Activated T-helper 1 cell treated with Interleukin-2 at 50 U/mL for 16 hours (primary cell): ENCODE results near the gene CHTF8.
"Not testable (repeated sequence)": the region's sequence is repeated elsewhere in the genome, so short reads cannot be mapped to it uniquely, and the experiment has no call there.

ENCODE experiments used
- DNase-seq: peaks from one replicate; pipeline ENCODE4 v3.0.0-alpha.2; 2020; ENCODE audit warnings: low read depth

CHTF8 gene, protein sequence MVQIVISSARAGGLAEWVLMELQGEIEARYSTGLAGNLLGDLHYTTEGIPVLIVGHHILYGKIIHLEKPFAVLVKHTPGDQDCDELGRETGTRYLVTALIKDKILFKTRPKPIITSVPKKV

DNA sequence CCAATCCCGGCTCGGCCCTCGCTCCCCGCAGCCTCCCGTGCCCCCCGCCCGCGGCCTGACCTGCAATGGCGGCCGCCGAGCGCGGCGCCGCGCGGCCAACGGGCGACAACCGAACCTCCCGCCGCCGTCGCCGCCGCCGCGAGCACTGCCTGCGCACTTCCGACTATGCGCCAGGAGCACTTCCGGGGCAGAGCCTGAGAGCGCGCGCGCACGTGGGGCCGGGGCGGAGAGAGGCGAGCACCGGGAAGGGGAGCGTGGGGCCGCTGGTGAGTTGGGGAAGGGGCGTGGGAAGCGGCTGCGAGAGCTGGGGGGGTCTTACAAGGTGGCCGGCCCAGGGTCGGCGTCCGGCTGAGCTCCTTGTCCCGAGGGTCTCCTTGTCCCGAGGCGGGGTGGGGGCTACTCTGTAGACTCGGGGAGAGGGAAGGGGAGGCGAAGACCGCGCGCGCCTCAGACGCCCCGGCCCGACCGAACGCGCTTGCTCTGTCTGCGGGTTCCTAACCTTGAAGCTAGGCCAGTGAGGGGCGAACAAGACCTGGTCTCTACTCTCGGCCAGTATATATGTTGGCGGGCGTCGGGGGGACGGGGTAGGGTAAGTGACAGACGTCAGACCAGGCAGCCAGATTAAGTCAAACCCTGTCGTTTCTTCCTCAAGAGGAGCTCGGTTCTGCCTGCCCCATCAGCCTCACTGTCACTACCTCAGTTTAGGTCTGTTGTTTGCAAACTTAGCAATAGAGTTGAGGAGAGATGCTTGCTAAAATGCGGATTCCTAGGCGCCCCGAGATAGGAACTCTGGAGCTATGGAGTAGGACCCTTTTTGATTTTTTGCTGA, at the start of gene CHTF8, which contains the start of gene UTP4:
Gene CHTF8 (minus strand): TSS at position 165 of the 829 bp plus-strand sequence. CDS start 11,130 bp downstream, outside the sequence.
Gene UTP4 (plus strand): TSS at position 226 of the 829 bp plus-strand sequence. CDS start 811 bp downstream, outside the sequence.
- DNase-seq, result peak; percentile 79

DNA sequence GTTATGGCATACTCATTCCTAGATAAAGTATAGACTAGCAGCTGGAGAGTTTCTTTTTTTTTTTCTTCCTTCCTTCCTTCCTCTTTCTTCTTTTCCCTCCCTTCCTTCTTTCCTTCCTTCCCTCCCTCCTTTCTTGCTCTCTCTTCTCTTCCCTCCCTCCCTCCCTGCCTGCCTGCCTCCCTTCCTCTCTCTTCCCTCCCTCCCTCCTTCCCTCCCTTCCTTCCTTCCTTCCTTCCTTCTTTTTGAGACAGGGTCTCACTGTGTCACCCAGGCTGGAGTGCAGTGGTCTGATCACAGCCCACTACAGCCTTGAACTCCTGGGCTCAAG, 47.6 kb upstream of the CHTF8 start:
- no peak for DNase-seq

DNA sequence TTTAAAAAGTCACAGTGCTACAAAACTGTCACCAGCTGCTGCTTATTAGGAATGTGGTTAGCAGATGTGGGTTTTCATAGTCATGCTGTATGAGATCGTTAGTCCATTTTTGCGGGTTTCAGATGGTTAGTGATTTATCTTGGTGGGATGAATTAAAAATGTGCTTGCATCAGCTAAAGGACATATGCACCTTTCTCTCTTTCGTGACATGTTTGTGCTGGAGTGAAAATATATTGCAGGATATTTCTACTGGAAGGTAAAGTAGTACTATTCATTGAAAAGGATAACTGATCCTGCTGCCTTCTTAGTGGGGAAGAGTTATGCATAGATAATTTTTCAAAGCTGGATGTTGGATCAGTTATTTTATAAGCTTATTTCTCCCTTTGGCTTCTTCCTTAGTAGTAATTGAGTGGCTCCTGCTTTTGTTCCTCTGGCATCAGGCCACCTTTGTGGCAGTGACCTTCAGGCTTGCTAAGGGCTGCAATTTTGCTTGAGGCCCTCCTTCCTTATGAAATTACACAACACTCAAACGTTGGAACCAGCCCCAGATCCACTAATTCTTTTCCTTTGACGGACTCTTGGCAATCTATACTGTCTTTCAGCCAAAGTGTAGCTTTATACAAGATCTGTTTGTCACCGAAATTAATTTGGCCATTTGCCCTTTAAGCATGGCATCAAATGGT, 47.1 kb upstream of the CHTF8 start:
- DNase-seq, result no peak

DNA sequence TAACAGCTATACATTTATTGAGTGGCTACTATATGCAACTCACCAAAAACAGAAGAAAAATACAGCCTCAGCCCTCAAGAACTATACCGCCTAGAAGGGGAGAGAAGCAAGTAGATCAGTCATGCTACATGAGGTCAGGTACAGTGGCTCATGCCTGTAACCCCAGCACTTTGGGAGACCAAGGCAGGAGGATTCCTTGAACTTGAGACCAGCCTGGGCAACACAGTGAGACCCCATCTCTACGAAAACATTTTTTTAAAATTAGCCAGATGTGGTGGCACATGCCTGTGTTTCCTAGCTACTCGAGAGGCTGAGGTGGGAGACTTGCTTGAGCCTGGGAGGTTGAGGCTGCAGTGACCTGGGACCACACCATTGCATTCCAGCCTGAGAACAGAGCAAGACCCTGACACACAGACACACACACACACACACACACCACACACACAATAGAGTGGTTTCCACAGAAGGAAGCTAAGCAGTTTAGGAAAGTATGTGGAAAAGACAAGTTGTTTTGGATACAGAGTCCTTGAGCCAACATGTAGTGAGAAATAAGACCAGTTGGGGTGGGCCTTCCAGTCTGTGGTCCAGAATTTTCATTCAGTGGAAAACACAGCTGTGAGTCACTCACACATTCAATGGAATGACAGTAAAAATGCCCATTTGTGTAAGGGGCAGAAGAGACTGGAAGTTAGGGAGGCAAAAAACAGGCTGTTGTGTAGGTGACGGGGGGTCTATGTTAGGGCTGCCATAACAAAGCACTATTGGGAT, 43.8 kb upstream of the CHTF8 start:
- no peak for DNase-seq

DNA sequence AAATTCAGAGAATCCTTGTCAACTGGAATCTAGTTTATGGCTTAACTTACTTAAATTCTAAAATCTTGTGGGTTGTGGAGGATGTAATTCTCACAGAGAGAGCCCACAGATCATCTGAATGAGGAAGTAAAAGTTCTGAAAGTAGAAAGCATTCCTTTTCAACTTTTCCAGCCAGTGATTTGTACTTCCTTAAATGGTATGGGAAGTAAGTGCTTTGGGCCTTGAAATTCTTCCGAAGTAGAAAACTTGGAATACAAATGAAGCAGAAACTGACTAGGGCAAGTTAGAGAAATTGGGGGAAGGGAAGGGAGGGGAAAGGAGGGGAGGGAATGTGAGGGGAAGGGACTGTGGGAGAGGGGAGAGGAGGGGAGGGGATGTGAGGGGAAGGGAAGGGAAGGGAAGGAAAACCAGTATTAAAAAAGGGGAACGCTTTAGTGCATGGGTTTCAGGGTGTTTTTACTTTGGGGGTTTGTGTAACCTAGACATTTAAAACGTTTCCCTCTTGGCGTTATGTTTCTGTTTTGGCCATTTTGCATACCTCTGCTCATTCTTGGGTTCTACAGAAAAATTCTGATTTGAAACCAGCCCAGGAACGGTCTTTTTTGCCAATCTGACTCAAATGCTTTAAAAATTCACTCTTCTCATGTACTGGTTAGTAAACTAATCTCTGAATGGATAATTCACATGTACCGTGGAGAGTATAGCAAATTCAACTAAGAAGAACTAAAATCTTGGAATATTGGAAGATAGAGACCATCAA, 39.1 kb upstream of the CHTF8 start:
- DNase-seq, result no peak

DNA sequence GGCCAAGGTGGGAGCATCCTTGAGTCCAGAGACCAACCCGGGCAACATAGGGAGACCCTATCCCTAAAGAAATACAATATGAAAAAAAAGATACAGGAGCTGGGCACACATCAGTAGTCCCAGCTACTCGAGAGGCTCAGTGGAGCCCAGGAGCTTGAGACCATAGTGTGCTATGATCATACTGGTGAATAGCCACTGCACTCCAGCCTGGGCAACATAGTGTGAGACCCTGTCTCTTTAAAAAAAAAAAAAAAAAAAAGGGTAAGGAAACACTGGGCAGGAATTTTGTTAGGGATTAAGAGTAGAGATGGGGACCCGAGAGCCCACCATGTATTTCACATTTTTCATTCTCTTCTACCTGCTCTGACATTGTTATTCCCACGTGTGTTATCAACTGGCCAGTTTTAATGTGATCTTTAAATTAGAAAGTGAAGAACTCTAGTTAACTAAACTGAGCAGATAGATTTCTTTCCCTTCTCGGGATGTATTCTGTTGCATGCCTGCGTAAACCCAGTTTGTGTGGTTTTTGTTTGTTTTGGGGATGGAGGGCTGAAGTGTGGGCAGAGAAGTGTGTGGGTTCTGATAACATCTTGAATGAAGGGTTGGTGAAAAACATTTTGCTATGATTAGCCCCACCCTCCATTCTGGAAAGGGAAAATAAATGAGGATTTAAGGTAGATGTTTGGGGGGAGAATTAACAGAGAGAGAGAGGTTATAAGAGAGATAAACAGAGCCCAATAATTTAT, 37.4 kb upstream of the CHTF8 start:
- no peak for DNase-seq

DNA sequence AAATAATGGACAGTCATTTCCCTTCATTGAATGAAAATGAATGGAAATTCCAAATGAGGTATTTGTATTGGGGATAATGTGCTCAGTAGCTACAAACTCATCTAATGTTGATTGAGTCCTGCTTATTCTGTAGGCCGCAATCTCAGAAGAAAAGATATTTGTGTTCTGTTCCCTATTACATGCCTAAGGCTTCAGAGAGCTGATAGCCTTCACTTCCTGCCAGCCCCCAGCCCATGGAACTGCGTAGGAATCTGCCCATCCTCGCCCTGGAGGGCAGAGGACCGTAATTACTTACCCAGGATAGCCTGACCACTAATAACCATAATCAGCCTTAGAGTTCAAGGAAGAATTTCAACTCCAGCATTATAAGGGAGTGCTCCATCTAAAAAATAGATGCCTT, 36.7 kb upstream of the CHTF8 start:
- no peak for DNase-seq

DNA sequence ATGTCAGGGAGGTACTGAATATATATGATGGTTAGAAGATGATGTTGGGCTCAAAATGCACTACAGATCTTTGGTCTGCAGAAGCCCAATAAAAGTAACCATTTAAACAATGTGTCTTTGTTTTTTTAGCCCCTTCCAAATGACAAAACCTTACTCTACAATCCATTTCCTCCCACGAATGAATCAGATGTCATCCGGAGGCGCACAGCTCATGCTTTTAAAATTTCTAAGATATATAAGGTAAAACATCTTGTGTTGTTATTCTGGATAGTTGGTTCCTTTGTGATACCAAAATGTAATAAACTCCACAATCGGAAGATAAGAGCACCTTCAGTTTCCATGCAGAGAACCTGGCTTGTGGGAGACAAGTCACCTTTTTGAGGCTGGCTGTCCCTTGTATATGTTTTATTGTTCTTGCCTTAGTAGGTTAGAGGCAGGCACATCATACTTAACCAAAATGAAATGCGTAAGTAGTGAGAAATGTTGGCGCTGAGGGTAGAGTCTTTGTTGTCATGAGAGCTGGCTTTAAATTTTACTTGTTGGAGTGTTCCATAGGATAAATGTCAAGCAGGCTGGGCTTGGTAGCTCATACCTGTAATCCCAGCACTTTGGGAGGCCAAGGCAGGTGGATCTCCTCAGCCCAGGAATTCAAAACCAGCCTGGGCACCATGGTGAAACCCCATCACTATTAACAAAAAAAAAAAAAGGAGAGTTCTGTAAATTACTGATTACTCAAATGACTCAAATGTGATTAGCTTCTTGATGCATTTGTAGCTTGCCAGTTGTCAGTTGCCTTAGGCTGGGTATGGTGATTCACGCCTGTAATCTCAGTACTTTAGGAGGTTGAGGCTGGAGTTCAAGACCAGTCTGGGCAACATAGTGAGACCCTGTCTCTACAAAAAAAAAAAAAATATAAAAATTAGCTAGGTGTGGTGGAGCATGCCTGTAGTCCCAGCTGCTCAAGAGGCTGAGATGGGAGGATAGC, 34.9 kb upstream of the CHTF8 start:
- DNase-seq, result no peak

DNA sequence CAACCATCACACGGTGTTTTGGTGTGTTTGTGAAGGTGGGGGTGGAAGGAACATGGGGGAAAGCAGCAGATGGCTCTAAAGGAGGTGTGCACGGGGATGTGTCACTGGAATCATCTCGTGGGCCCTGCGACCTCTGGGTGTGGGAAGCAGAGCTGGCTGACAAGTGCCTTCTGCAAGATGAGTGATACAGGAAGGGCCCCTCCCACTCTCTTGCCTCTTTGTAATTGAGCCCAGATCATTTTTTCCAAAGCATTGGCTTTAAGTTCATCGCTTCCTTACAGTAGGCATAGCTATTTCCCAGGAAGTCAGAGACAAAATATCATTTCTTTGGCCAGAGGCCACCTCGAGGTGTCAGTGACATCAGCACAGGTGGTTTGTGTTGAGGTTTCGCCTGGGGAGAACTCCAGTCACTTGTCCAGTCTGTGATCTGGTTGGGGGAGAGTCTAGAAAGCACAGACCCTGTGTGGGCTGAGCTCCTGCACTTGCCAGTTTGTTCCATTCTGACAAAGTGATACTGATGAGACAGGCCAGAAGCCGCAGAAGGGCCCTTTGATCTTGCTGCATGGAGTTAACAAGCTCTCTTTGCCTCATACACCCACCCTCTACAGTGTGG, 33.9 kb upstream of the CHTF8 start:
- peak; percentile 1 for DNase-seq

DNA sequence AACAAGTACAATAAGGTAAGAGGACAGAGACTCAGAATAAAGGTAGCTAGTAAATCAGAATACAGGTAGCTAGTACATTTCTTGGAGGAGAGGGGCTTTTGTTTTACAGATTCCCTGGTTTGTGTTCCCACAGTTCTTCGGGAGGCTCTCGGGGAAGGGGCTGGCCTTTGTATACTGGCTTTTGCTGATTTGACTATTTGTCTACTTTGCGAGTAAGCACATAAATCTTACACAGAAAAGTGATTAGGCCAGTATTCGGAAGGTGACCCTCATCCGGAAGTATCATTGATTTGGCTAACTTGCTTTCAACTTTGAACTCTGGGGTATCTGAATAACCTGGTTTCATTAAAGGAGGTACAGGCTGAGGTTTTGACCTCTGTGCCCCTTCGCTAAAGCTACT, 33.2 kb upstream of the CHTF8 start:
- no peak for DNase-seq

DNA sequence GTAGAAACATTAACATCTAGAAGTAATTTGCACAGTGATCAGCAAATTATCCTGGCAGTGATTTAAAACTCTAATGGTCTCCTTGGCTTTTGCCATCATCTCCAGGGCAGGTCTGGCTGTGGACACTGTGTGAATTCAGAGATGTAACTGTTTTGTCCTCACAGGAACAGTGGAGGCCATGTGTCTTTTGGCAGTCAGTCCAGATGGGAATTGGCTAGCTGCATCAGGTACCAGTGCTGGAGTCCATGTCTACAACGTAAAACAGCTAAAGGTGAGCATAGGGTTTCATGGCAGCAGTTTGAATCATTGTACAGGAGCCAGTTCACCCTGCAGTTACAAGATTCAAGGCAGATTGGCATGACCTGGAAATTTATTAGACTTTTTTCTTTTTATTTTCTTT, 27.8 kb upstream of the CHTF8 start:
- no peak for DNase-seq

DNA sequence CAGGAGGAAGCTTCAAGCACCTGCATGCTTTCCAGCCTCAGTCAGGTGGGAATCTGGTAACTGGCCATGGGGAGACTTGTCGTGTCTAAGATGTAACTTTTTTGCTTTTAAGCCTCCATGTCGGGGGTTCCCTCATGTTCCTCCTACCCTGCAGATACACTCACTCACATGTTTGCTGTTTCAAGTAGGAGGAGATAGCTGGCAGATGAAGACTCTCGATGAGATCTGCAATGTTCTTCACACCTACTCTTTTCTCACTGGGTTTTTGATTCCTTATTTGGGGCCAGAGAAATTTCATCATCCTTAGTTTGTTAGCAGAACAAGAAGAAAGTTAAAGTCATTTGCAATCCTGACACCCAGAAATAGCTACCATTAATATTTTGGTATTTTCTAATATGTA, 24.8 kb upstream of the CHTF8 start:
- DNase-seq, result no peak

DNA sequence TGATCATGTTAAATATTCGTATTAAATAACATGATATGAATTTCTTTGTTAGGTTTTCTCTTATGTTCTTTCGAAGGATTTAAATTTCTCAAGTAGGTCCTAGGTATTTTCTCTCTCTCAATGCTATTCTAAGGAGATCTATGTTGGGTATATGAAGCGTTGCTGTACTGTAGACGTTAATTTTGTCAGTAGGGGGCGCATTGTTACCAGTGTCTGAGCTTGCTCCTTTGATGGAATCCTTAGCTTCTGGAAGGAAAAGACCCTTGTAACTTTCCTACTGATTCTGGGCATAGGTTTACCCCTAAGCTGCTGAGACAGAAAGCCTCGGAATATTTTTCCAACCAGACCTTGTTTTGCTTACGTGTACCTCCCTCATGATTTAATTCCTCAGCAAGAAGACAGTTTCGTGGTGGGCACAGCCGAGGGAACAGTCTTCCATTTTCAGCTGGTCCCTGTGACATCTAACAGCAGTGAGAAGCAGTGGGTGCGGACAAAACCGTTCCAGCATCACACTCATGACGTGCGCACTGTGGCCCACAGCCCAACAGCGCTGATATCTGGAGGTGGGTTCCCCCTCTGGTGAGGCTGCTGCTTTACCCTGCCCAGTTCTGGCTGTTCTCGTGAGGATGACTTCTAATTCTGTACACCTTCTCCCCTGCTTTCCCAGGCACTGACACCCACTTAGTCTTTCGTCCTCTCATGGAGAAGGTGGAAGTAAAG, 17.9 kb upstream of the CHTF8 start:
- DNase-seq, result no peak

DNA sequence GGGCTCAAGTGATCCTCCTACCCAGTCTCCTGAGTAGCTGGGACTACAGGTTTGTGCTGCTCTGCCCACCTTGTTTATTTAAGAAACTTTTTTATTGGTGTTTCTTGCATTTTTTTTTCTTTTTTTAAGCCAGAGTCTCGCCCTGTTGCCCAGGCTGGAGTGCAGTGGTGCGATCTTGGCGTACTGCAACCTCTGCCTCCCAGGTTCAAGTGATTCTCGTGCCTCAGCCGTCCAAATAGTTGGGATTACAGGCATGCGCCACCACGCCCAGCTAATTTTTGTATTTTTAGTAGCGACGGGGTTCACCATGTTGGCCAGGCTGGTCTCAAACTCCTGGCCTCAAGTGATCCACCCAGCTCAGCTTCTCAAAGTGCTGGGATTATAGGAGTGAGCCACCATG, 17.2 kb upstream of the CHTF8 start:
- not testable (repeated sequence) for DNase-seq

DNA sequence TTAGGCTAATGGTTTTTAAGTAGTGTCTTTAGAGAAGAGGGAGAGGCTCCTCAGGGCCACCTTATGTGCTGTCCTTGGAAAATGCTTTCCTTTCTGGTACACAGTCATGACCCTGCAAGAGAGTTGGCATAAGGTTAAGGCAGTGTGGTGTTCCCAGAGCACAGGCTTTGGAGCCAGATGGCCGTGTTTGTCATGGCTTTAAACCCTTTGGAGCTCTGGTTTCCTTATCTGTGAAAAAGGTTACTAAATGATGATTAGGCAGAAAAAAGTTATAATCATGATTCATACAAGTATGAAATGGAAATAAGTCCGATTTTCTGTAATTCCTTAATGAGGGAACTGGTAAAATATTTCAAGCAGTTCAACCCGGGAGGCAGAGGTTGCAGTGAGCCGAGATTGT, 13.3 kb upstream of the CHTF8 start:
- DNase-seq, result no peak

DNA sequence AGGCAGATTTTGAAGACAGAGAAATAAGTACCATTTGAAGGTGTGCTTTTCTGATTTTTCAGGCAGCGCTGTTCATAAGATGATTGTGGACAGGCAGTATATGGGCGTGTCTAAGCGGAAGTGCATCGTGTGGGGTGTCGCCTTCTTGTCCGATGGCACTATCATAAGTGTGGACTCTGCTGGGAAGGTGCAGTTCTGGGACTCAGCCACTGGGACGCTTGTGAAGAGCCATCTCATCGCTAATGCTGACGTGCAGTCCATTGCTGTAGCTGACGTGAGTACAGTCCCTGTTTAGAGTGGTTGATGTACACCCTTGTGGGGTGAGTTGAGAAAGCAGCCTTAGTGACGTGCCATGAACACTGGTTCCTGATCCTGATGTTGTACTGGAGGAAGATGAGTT, 10.7 kb upstream of the CHTF8 start:
- no peak for DNase-seq

DNA sequence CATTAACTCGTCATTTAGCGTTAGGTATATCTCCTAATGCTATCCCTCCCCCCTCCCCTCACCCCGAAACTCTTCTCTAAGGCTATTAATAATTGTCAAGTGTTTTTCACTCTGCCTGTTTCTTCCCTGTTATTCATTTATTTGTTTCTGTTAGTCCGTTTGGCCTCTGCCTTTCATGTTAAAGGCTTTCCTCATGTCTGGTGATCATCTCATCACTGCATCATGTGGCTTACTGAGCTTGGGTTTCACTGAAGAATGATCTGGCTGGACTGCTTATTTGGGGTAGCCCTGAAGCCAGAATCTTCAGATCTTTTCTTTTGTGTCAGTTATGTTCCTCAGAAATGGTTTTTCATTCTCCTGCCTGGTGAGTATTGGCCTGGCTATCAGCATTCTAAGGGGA, 9.5 kb upstream of the CHTF8 start:
- no peak for DNase-seq

DNA sequence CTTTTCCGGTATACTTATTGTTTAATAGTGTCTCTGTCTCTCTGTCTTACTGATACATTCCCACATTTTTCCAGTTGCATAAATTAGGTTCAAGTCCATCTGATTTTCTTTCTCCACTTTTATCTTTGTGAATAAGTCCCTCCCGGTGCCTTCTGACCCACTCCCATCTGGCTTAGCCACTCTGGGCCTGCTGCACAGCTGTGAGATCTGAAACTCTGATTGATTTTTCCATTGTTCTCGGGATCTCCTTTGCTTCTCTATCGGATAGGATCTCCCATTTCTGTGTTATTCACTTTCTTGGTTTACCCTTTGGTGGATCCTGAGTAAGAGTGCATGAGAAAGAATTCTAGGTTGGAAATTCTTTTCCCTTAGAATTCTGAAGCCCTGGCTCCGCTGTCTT, 8.6 kb upstream of the CHTF8 start:
- DNase-seq, result no peak

DNA sequence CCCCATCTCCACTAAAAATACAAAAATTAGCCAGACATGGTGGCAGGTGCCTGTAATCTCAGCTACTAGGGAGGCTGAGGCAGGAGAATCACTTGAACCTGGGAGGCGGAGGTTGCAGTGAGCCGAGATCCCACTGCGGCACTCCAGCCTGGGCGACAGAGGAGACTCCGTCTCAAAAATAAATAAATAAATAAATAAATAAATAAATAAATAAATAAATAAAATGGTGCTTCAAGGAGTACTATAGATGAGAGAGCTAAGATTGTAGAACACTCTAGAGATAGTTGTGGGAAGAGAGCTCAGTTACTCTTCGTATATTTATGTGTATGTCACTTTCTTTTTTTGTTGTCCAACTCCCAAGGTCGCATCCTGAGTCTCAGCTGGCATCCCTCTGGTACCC, 7.1 kb upstream of the CHTF8 start:
- not testable (repeated sequence) for DNase-seq
